NCI-H526 (cell line): ENCODE measurements around the gene KRTAP10-8.
"Not testable (repeated sequence)": the region's sequence is repeated elsewhere in the genome, so short reads cannot be mapped to it uniquely, and the experiment has no call there.

Experiments used
- DNase-seq, 2 experiments: peaks; one replicate each; lab custom pipeline; 2025; lab: John Stamatoyannopoulos, UW

KRTAP10-8 gene

GRCh38 chr21:44579056-44579832, 32.6 kb upstream of the KRTAP10-8 start:
- DNase-seq: no peak

- no peak for DNase-seq
Observed at GRCh38 chr21:44579833-44580144, 32.1 kb upstream of the KRTAP10-8 start.

GRCh38 chr21:44580231-44580821, 31.6 kb upstream of the KRTAP10-8 start, which contains the start of gene KRTAP10-5:
KRTAP10-5 (minus strand) TSS chr21:44580604; CDS start chr21:44580578, 26 bp downstream.
- DNase-seq: not testable (repeated sequence)

GRCh38 chr21:44581158-44581557, 30.7 kb upstream of the KRTAP10-8 start:
- DNase-seq: no peak

- DNase-seq: peak; percentile 14 to 32
Observed at GRCh38 chr21:44582055-44582454, 29.8 kb upstream of the KRTAP10-8 start.

- no peak for DNase-seq
Observed at GRCh38 chr21:44583089-44583799, 28.6 kb upstream of the KRTAP10-8 start.

GRCh38 chr21:44583800-44584147, 28.1 kb upstream of the KRTAP10-8 start:
- no peak for DNase-seq

GRCh38 chr21:44585892-44586291, 26.0 kb upstream of the KRTAP10-8 start:
- no peak for DNase-seq

GRCh38 chr21:44589094-44589493, 22.8 kb upstream of the KRTAP10-8 start:
- DNase-seq: no peak

- DNase-seq: no peak
Observed at GRCh38 chr21:44589586-44590305, 22.1 kb upstream of the KRTAP10-8 start.

- no peak for DNase-seq
Observed at GRCh38 chr21:44590311-44590721, 21.6 kb upstream of the KRTAP10-8 start.

GRCh38 chr21:44590897-44591800, 20.7 kb upstream of the KRTAP10-8 start:
- not testable (repeated sequence) for DNase-seq

GRCh38 chr21:44591801-44592130, 20.1 kb upstream of the KRTAP10-8 start:
- not testable (repeated sequence) for DNase-seq

- DNase-seq: no peak
Observed at GRCh38 chr21:44592446-44593311, 19.2 kb upstream of the KRTAP10-8 start, which contains the start of gene KRTAP10-6. KRTAP10-6 (minus strand) TSS chr21:44592505; CDS start chr21:44592484, 21 bp downstream.

- DNase-seq: no peak
Observed at GRCh38 chr21:44593598-44594405, 18.1 kb upstream of the KRTAP10-8 start.

GRCh38 chr21:44594406-44594916, 17.4 kb upstream of the KRTAP10-8 start:
- DNase-seq: no peak

GRCh38 chr21:44595524-44595923, 16.4 kb upstream of the KRTAP10-8 start:
- no peak for DNase-seq

GRCh38 chr21:44596068-44596725, 15.7 kb upstream of the KRTAP10-8 start:
- DNase-seq: no peak

- no peak for DNase-seq
Observed at GRCh38 chr21:44598061-44598460, 13.8 kb upstream of the KRTAP10-8 start.
